GM19239 (cell line): ENCODE data around the gene RUFY4.

ENCODE experiments used
- DNase-seq: peaks from one replicate; pipeline ENCODE4 v3.0.0; 2011; ENCODE audit warnings: low spot score; ENCODE audit not compliant: insufficient read length
- FAIRE-seq: peaks from 2 replicates; lab custom pipeline; 2011; peaks lifted over from hg19 to GRCh38; lab: Jason Lieb, UNC

Gene RUFY4, protein sequence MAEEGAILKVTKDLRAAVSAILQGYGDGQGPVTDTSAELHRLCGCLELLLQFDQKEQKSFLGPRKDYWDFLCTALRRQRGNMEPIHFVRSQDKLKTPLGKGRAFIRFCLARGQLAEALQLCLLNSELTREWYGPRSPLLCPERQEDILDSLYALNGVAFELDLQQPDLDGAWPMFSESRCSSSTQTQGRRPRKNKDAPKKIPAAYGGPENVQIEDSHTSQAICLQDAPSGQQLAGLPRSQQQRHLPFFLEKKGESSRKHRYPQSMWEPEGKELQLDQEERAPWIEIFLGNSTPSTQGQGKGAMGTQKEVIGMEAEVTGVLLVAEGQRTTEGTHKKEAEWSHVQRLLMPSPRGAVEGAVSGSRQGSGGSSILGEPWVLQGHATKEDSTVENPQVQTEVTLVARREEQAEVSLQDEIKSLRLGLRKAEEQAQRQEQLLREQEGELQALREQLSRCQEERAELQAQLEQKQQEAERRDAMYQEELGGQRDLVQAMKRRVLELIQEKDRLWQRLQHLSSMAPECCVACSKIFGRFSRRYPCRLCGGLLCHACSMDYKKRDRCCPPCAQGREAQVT

DNA sequence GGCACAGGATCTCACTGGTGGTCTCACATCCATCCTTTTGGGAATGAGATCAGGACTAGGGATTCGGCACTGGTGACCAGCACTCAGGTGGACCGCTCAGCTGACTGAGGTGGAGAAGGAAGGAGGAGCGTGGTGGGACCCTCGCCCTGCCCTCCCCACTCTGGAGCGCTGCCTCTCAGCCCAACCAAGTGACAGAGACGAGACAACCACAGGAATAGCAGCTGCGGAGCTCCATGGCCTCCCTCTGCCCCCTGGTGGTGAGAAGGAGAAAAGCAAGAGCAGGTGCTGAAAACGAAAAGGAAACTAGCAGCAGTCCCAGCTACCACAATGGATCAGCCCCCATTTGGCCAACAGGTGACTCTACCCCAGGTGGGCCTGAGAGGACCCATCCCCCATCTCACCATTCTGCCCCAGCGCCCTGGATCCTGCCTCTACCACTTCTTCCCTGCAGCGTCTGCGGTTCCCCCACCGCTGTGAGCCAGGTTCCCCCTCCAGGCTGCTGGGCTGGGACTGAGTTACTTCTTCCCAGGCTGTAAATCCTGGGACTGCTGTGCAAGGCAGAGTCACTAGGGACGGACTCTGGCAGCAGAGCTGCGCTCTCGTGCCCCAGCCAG is at the start of gene RUFY4:
Gene RUFY4, plus strand, starts transcription at position 533 of the 614 bp plus-strand sequence. CDS start 1,353 bp downstream, outside the sequence.
- DNase-seq (peak; percentile 36), FAIRE-seq (peak; percentile 99)

DNA sequence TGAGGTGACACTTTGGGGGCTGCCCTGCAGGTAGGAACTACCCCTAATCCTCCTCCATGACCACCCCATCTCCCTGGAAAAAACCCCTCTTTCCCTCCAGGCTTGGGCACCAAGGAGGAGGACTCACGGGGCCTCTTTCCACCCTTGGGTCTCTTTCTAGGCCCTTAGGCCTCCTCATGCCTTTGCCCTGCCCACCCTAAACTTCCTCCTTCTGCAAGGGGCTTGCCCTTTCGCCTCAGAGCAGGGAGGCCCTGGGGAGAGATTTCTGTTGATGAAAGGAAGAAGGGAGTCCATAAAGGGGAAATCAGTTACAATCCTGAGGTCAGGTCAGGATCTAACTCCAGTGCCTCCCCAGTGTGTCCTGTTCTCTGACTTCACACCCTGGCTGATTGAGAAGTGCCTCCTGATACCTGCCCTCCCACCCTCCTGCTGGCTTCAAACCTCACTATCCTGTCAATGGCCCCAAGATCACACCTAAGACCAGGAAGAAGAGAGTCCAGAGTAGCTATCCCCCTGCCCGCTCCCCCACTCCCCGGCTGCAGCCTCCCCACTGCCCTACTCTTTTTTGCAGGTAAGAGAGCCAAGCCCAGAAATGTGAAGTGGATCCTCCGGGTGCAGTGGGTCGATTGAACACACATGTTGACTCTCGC is 49.5 kb upstream of the RUFY4 start:
- no peak for DNase-seq
- no peak for FAIRE-seq

DNA sequence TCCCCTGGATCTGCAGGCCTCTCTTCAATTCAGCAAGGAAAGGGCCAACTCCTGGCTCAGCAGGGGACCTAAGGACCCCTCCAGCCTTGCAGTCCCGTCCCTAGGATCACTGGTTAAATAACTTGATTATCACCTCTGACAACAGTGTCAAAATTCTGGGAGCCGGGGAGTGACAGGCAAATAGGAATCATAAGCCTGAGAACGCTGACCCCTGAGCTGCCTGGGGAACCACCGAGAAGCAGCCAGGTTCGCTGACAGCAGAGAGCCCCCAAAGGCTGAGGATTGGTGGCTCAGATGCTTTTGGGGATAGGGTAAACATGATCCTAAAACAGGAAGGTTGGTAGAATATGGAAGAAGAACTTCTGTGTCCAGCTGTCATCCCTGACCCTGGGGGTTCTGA is 48.8 kb upstream of the RUFY4 start:
- FAIRE-seq: no peak
- no peak for DNase-seq

DNA sequence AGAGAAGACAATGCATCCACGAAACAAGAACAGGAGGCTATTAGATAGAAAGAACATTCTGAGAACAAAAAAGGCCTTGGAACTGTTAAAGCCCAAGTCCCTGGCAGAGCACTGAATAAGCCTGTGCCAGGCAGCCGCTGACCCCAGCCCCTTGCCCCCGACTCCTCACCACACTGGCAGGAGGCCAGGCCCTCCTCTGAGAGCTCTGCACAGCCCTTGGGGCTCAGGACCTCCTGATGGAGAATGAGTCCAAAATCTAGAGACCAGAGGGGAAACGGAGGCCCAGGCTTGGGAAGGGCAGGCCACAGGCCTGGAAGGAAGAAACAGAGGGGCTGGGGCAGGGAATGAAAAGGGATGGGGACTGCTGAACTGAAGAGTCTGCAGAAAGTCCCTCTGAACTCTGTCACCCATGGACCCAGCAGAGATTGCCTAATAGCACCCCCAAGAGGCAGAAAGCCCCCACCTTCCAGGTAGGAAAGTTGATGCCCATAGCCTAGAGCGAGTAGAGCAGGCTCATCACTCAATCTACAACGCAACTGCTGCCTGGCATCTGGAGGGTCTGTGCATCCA is 48.0 kb upstream of the RUFY4 start:
- FAIRE-seq (no peak), DNase-seq (no peak)

DNA sequence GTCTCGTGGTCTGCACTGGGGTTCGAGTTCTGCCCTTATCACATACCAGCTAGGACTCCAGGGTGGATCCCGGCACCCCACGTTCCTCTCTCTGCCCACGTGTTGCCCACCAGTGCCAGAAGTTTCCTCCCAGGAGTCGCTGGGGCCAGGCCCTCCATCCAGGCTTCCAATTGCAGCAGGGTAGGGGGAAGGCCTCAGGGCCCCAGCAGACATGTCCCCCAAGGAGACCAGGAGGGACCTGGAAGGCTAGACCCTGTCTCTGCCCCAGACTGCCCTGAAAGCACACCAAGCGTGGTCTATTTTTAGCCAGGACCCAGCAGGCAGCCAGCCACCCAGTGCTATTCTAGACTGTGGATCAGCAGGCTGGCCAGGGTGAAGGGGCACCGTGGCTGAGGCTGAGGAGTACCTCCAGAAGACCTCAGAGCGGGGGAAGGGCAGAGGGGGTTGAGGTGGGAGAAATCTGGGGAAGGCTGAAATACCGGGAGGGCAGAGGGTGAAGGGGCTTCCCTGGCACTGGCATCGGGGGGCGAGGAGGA is 47.4 kb upstream of the RUFY4 start:
- FAIRE-seq: no peak

DNA sequence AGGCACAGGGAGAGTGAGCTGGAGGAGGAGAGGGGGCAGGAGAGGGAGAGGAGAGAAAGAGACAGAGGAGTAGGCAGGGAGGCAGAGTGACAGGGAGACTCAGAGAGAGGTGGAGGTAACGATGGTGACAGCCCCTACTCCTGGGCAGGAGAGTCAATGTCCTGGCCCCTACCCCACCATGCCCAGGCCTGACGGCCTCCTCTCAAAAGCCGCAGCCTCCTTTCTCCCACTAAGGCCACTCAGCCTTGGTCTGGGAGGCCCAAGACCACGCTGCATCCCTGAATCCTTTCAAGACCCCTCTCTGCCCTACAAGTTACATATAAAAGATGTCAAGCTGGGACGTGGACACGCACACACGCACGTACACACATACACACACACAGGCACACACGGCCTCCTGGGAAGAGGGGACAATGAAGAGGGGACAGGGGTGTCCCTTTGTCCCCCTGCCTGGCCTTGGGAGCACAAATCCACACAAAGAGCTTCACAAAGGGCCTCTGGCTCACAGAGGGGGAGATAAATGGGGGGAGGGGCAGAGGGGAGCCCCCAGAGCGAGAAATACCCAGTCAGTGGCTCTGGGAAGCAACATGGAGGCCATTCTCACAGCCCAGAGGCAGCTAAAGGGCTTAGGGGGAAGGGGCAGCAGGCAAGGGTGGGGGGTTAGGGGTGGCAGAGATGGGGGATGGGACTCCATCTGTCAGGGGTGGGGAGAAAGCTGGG is 46.8 kb upstream of the RUFY4 start:
- FAIRE-seq (no peak), DNase-seq (no peak)

More for the DNA sequence above, 47.4 kb upstream of the RUFY4 start:
- DNase-seq: no peak

DNA sequence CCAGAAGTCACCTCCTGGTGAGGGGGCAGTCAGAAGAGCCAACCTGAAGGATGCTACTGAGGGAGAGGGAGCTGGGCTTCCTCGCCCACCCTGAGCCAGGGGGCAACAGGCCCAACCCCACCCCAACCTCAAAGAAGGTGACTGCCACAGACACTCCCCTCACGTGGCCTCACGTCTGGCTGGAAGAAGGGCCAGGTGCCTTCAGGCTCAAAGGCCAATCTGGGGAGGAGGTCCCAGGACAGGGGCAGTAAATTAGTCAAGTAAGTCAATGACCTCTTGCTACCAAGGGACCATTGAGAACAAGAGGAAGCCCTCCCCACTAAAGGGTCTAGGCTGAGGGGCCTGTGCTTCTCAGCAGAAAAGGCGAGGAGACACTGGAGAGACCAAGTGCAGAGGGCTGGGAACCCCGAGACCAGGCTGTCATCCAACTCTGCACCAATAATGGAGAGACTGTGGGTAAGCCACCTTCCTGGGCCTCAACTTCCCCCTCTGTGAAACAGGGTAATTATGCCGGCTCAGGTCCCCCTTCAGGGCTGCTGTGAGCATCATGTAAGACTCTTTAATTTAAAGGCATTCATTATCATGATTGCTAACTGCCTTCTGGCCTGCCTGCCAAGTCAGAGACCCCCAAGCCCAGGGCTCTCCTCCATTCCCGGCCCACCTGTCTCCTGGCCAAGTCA is 46.1 kb upstream of the RUFY4 start:
- DNase-seq (no peak), FAIRE-seq (no peak)

DNA sequence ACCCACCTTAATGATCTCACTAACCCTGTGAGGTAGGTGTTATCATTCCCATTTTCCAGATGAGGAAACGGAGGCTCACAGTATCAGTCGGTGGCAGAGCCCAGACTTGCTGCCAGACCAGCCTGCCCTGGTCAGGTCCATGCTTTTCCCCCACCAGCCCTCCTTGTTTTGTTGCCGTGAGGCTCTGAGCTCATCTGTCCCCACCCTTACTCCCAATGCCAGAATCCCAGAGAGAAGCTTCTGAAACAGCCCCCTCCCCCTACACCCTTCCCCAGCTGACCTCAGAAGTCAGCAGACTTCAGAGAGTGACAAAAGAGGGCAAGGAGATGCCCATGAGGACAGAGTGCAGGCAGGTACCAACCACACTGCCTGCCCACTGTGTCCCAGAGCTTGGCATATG is 45.4 kb upstream of the RUFY4 start:
- FAIRE-seq: no peak
- no peak for DNase-seq

DNA sequence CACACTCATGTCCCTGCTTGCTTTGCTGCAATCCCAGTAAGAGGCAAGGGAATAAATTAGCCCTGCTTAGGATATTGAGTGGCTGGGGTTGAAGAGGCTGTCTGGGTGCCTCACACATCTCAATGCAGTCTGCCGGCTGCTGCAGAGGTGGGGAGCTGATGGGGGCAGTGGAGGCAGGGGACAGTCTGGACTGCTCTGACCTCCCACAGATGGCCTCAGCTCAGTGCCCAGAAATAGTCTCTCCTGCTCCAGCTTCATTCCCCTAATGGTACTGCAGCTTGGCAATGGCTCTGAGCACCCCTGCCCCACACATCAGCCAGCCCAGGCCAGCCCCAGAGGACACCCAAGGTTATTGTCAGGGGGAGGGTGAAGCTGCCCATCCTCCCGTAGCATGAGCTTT is 44.7 kb upstream of the RUFY4 start:
- DNase-seq: no peak
- FAIRE-seq: no peak

DNA sequence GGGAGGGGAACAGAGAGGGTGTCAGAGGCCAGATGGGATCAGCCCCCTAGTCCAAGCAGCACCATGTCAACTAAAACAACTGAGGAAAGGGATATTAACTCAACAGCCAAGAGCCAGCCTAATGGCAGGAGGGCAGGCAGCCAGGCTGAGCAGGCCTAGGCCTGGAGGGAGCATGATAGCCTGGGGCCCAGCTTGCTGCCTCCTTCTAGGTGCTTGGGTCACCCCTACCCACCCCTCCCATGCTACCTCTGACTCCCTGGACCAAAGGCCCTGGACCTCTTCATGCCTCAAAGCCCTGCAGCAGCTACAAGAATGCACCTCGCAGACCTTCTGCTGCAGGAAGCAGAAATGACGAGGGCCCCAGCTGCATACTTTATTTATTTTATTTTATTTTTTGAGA is 44.2 kb upstream of the RUFY4 start:
- DNase-seq (no peak), FAIRE-seq (no peak)

DNA sequence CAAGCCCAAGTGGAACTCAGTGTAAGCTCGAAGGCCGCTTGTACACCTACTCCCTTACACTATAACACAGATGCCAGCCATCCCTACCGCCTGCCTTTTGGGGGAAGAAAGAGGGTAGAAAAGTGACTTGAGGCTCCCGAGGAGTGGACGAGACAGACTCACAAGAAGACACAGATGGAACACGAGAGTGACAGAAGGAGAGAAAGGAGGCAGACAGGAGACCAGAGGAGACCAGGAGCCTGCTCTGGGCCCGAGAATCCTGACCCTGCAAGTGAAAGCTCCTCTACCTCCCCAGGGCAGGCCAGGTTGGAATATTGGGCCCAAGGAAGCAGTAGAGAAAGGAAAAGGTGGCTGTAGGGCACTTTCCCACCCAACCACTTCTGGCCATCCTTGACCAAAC is 42.8 kb upstream of the RUFY4 start:
- FAIRE-seq (no peak), DNase-seq (no peak)

DNA sequence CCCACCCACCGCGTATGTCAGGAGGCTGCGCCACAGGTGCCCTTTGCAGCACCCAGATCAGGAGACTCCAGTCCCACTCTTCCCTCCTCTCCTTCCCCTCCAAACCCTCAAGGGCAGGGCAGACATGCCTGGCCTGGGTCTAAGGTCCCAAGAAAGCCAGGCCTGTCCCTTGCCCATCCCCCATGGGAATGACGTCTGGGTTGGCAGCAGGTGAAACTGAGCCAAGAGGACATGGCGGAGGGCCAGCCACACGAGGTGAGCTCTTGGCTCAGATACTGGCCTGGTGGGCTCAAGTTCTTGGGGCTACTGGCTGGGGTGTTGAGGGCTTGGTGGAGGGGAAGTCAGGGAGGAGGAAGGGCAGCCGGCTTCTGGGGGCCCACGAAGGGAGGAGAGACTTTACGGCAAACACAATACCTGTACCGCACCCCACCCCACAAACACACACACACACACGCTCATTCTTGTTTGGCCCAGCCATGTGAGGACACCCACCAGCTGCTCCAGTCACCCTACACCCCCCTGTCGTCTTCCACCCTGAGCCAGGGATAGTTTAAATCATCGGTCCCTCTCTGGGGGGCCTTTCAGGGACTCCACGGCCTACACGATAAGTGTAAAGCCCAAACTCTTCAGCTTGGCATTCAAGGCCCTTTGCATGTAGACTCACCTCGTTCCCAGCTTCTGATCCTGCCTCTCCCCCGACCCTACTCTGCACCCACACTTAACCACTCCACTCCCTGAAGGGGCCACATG is 42.2 kb upstream of the RUFY4 start:
- no peak for FAIRE-seq

DNA sequence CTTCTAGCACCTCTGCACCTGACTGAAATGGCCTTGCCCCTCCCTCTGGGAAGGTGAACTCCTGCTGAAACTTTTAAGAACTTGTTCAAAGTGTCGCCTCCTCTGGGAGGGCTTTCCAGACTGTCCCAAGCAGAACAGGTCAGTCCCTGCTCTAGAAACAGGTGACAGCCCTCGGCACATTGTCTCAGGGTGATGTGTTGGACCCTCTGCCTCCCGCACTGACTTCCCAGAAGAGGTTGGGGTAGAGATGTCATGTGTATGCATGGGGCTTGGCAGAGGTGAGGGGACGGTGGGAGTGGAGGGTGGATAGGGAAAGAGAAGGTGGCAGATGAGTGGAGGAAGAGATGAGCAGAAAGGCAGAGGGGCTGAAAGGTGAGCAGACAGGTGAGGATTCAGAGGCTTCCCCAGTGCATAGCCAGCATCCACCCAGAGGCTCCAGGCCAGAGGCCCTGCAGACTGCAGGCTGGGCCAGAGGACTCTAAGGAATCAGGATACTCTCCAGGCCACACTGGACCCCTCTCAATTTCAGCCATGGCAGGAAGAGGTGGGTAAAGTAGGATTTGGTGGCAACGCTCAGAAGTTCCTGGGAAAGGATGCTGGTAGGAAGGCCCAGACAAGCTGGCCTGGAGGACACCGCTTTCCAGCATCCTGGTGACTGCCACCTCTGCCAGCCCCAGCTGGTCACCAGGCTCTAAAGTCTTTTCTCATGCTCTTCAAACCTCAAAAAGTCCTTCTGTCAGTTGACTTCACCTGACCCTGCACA is 41.4 kb upstream of the RUFY4 start:
- no peak for DNase-seq
- FAIRE-seq: no peak

More for the DNA sequence above, 42.2 kb upstream of the RUFY4 start:
- DNase-seq: no peak

DNA sequence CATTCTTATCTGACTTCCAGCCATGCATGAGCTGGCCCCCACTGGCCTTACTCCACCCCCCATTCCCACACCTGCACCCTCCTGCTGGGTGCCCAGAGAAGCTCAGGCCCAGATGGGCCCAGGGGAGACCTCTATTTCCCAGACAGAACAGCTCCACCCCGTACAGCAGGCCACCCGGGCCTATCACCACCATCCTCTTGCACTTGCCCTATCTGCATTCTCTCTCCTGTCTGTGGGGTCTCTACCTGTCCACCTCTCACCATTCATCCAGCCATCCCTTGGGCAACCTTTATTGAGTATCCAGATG is 40.9 kb upstream of the RUFY4 start:
- DNase-seq (no peak), FAIRE-seq (no peak)

DNA sequence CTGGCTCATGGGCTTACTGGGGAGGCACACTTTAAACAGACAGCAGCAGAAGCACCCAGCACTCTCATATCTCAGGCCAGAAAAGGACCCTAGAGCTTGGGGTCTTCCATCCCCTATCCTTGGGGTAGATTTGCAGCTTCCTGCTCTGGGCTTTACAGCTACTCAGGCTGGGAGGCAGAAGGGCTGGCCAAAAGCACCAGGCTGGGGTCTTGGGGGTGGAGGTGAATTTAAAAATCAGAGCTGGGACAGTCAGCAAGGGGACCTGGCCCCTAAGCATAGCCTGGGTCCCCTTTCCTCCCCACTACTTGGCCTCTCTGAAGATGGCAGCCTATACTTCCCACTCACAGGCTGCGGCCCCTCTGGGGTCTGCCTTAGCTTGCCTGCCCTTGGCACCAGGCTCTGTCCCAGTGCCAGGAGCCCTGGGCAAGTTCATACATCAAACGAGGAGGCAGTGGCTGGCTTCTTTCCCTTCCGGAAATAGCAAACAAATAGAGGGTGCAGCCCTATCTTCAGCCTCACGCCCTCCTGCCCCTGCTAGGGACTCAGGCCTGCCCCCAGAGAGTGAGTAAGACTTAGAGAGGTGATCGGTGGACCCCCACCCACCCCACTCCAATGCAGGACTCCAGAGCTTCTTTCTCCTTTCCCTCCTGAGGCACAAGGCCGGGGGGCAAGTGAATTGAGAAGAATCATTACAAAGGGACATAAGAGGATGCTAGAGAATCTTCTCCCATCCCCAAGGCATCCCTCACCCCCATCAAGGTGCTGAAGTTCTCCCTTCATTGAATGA is 40.3 kb upstream of the RUFY4 start:
- FAIRE-seq (no peak), DNase-seq (no peak)

DNA sequence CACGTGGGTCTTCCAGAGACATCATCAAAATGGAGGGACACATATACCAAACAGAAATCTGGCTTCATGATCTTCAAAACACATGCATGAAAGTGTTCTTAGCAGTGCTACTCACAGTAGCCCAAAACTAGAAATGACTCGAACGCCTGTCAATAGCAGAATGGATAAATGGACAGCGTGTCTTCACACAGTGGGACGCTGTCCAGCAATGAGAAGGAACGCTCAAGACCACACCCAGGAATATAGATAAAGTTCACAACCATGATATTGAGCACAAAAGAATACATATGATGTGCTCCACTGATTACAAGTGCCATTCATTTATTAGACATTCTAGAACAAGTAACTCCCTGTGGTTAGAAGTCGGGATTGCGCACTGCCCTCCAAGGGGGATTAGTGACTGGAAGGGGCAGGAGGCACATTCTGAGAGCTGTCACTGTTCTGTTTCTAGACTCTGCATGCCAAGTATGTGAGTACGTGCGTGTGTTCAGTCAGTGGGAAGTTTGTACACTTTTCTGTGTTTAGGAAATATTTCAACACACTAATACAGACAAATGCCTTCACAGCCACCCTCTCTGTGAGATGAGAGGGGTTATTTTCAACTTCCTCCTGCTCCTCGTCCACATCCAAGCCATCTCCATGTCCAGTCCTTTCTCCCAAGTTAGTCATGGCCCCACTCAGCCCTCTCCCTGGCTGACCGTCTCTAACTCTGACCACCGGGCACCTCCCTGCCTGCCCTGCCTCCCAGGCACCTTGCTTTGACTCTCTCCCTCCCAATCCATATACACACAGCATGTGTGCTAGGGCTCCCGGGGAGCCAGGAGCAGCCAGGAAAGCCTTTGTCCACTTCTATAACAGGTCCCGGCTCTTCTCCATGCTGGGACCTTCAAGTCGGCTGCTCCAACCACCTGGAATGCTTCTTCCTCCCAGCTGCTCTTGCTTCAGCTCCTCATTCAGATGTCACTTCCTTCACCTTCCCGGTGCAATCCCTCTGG is 39.4 kb upstream of the RUFY4 start:
- FAIRE-seq (no peak), DNase-seq (no peak)
